Hepatocyte (in vitro differentiated cells): ENCODE measurements around the gene DACH2.

ENCODE experiments used
- EZH2 ChIP-seq: fragments of 200-600 bp; sonication (generic); IDR thresholded peaks from 2 replicates; pipeline ENCODE4 v1.6.1; 2016; ENCODE audit warnings: antibody characterized with exemption, mild to moderate bottlenecking, borderline replicate concordance
- TF ChIP-seq, protein P1 (sequence below): fragments of 200-600 bp; sonication (generic); IDR thresholded peaks from 2 replicates; pipeline ENCODE4 v1.5.1; 2016; ENCODE audit warnings: antibody characterized with exemption, mild to moderate bottlenecking; ENCODE audit not compliant: poor library complexity

DNA sequence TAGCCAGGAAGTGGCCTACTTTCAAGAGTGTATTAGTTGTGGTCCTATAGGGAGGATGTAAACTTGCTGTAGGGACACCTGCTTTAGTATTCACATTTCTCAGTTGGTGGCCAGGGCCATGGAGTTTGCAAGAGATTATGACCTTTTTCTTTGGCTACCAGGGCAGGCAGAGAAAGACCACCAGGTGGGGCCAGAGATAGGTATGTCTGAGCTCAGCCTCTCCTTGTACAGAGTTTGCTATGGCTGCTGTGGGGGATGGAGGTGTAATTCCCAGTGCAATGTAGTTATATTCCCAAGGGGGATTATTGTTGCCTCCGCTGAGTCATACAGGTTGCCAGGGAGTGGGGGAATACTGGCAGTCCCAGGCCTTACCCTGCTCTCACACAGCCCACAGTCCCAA is 26.3 kb upstream of the DACH2 start:
- TF ChIP-seq, protein P1, sequence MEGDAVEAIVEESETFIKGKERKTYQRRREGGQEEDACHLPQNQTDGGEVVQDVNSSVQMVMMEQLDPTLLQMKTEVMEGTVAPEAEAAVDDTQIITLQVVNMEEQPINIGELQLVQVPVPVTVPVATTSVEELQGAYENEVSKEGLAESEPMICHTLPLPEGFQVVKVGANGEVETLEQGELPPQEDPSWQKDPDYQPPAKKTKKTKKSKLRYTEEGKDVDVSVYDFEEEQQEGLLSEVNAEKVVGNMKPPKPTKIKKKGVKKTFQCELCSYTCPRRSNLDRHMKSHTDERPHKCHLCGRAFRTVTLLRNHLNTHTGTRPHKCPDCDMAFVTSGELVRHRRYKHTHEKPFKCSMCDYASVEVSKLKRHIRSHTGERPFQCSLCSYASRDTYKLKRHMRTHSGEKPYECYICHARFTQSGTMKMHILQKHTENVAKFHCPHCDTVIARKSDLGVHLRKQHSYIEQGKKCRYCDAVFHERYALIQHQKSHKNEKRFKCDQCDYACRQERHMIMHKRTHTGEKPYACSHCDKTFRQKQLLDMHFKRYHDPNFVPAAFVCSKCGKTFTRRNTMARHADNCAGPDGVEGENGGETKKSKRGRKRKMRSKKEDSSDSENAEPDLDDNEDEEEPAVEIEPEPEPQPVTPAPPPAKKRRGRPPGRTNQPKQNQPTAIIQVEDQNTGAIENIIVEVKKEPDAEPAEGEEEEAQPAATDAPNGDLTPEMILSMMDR, result no peak
- TF ChIP-seq EZH2, result no peak
